ENCODE data around the gene CRIM1. TPM values are rescaled to one million over a fixed set of nuclear protein-coding genes. Genes with fewer than 3 reads are reported as not detected.

The CRIM1 gene
- total RNA-seq, 2 donors from 2014 or later: 26.7 to 26.9 TPM

DNA sequence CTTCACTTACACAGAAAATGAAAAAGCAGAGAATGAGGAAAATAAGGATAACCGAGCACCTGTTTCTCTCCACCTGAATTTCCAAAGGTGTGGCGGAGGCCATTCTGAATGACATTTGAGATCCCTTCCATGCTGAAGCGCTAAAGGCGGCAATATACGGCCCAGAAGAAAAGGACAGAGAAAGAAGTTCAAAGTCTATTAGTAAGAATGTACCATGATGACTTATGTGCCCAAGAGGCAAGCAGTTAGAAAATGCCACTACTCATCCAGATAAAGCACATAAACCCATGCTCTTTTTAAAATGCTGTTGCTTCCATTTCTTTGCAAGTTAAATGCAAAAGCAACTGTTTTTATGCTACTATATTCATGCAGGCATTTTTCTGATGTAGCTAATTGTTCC, 205.1 kb downstream of the CRIM1 start:
- Histone ChIP-seq H3K4me1 (ENCODE audit: control insufficient read depth, insufficient read depth, low read length) (no peaks in the 10 kb centered on the region), H3K27ac (ENCODE audit: low read depth, low read length) (no peak overlapping the region), H3K4me3 (ENCODE audit: low read length) (no peak overlapping the region), H3K36me3 (ENCODE audit: control insufficient read depth, insufficient read depth, low read length) (peaks cover 41% of the 10 kb centered on the region), H3K27me3 (ENCODE audit: control insufficient read depth, insufficient read depth, low read length, poor library complexity, severe bottlenecking) (no peaks in the 10 kb centered on the region), H3K9ac (ENCODE audit: extremely low read depth, low read length, poor library complexity, severe bottlenecking) (no peak overlapping the region), H3K9me3 (ENCODE audit: control insufficient read depth, low read length) (no peaks in the 10 kb centered on the region)
- Mint-ChIP-seq H3K27ac (no peak overlapping the region), H3K9me3 (no peaks in the 10 kb centered on the region), H3K27me3 (ENCODE audit: insufficient read depth) (no peaks in the 10 kb centered on the region), H3K36me3 (ENCODE audit: low read depth) (peaks cover 22% of the 10 kb centered on the region), H3K4me3 (no peak overlapping the region), H3K4me1 (peaks cover 35% of the 10 kb centered on the region)
- DNase-seq: no peak
- 92 to 97% methylated on average over 5 of the region's 5 CpGs for WGBS, 2 experiments (ENCODE audit: insufficient coverage in 1 of 2, insufficient read length in 1 of 2)
- TF ChIP-seq, protein P1, sequence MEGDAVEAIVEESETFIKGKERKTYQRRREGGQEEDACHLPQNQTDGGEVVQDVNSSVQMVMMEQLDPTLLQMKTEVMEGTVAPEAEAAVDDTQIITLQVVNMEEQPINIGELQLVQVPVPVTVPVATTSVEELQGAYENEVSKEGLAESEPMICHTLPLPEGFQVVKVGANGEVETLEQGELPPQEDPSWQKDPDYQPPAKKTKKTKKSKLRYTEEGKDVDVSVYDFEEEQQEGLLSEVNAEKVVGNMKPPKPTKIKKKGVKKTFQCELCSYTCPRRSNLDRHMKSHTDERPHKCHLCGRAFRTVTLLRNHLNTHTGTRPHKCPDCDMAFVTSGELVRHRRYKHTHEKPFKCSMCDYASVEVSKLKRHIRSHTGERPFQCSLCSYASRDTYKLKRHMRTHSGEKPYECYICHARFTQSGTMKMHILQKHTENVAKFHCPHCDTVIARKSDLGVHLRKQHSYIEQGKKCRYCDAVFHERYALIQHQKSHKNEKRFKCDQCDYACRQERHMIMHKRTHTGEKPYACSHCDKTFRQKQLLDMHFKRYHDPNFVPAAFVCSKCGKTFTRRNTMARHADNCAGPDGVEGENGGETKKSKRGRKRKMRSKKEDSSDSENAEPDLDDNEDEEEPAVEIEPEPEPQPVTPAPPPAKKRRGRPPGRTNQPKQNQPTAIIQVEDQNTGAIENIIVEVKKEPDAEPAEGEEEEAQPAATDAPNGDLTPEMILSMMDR (conservative IDR thresholded peaks at IDR 0.05): no peak

DNA sequence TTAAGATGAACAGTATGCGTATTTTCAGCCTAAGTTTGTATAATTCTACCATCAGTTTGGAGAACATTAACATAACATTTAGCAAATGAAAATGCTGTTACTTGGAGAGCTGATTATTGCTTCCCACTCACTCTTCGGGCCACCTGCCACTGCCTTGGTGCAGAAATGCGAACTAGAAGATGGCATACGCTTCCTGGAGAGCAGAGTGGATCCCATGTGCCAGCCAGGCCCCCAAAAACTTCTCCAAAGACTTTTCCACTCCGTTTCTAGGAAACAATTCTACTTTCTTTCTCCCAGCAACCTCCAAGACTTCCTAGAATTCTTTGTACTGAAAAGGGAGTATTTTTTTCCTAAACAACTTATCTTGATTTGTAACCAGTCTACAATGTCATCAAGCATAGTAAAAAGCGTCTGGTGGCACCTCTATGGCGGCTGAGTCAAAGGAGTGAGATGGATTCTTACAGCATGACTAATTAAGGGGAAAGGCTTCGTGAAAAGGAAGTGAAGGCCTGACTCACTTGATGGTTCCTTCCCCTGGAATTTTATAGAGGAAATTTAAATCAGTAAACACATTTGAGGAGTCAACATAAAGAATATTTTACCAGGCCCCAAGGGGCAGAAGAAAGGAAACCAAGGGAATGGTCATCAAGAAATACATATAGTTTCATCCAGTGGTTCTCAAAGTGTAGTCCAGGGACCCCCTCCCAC, 205.8 kb downstream of the CRIM1 start:
- H3K9me3 ChIP-seq (ENCODE audit: control insufficient read depth, low read length): no peaks in the 10 kb centered on the region
- Mint-ChIP-seq H3K36me3 (ENCODE audit: low read depth) (peaks cover 25% of the 10 kb centered on the region), H3K27ac (peak overlapping the region; percentile 64), H3K27me3 (ENCODE audit: insufficient read depth) (no peaks in the 10 kb centered on the region), H3K9me3 (no peaks in the 10 kb centered on the region), H3K4me1 (peaks cover 35% of the 10 kb centered on the region), H3K4me3 (no peak overlapping the region)
- no peaks in the 10 kb centered on the region for H3K4me1 ChIP-seq (ENCODE audit: control insufficient read depth, insufficient read depth, low read length)
- TF ChIP-seq, protein P1 (conservative IDR thresholded peaks at IDR 0.05): no peak
- no peak overlapping the region for H3K4me3 ChIP-seq (ENCODE audit: low read length)
- DNase-seq: no peak
- peak overlapping the region; percentile 69 for H3K27ac ChIP-seq (ENCODE audit: low read depth, low read length)
- H3K27me3 ChIP-seq (ENCODE audit: control insufficient read depth, insufficient read depth, low read length, poor library complexity, severe bottlenecking): no peaks in the 10 kb centered on the region
- WGBS, 2 experiments (ENCODE audit: insufficient coverage in 1 of 2, insufficient read length in 1 of 2): 77 to 100% methylated on average over 3 to 8 of the region's 8 CpGs
- H3K36me3 ChIP-seq (ENCODE audit: control insufficient read depth, insufficient read depth, low read length): peaks cover 40% of the 10 kb centered on the region
- no peak overlapping the region for H3K9ac ChIP-seq (ENCODE audit: extremely low read depth, low read length, poor library complexity, severe bottlenecking)

DNA sequence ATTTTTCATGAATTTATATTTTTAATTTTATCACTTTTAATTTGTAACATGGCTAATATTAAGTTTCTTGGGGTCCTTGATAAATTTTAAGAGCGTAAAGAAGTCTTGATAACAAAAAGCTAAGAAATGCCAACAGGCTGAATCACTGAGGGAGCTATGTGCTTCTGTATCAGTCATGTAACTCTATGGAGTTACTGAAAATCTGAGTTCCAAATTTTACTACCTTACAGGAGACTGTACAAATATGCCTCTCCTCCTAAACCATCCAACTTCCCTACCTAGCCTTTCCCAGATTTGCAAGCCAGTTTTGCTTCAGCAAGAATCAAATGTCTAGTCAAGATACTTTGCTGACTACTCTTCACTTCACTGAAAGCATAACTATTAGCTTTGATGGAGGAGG, 206.7 kb downstream of the CRIM1 start:
- TF ChIP-seq, protein P1 (conservative IDR thresholded peaks at IDR 0.05): no peak
- no peaks in the 10 kb centered on the region for H3K4me1 ChIP-seq (ENCODE audit: control insufficient read depth, insufficient read depth, low read length)
- Mint-ChIP-seq H3K4me3 (no peak overlapping the region), H3K36me3 (ENCODE audit: low read depth) (peaks cover 34% of the 10 kb centered on the region), H3K27me3 (ENCODE audit: insufficient read depth) (no peaks in the 10 kb centered on the region), H3K4me1 (peaks cover 35% of the 10 kb centered on the region), H3K9me3 (no peaks in the 10 kb centered on the region), H3K27ac (no peak overlapping the region)
- H3K9ac ChIP-seq (ENCODE audit: extremely low read depth, low read length, poor library complexity, severe bottlenecking): no peak overlapping the region
- H3K9me3 ChIP-seq (ENCODE audit: control insufficient read depth, low read length): no peaks in the 10 kb centered on the region
- no peak overlapping the region for H3K27ac ChIP-seq (ENCODE audit: low read depth, low read length)
- 96 to 100% methylated on average over 1 of the region's 1 CpG for WGBS, 2 experiments (ENCODE audit: insufficient coverage in 1 of 2, insufficient read length in 1 of 2)
- H3K27me3 ChIP-seq (ENCODE audit: control insufficient read depth, insufficient read depth, low read length, poor library complexity, severe bottlenecking): no peaks in the 10 kb centered on the region
- no peak overlapping the region for H3K4me3 ChIP-seq (ENCODE audit: low read length)
- peaks cover 44% of the 10 kb centered on the region for H3K36me3 ChIP-seq (ENCODE audit: control insufficient read depth, insufficient read depth, low read length)
- no peak for DNase-seq

Data from endodermal cell (in vitro differentiated cells).